ENCODE measurements around the gene ZNF750. TPM values are rescaled to one million over a fixed set of nuclear protein-coding genes. Genes with fewer than 3 reads are reported as not detected.
A peak's percentile ranks its signal among the peaks of the same experiment; 100 is the strongest.

The ZNF750 gene
- polyA plus RNA-seq, 3 donors, result not detected

DNA sequence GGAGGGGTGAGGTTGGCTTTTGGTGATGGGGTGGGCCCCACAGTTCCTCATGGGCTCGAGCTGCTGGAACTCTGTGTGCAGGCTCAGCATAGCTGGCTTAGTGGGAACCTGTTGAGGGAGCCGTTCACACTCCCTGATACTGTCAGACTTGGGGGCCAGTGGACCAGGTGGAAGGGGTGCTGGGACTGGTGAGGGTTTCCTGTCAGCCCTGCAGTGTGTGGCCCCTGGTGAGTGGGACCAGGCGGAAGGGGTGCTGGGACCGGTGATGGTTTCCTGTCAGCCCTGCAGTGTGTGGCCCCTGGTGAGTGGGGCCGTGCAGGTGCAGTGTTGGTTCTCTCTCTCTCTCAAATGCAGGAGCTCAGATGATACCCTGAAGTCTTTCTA lies 45.1 kb upstream of the ZNF750 start:
- H3K9me3 Mint-ChIP-seq, result peaks cover 0 to 6% (median 0%) of the 10 kb centered on the region in 7 donors
- peaks cover 73% of the 10 kb centered on the region for H3K4me1 Mint-ChIP-seq
- Histone ChIP-seq H3K36me3 (replicated peaks in 1 of 2; ENCODE audit: control insufficient read depth in 1 of 2, insufficient read depth in 2 of 2, low read length in 2 of 2) (peaks cover 4 to 7% of the 10 kb centered on the region in 2 donors), H3K4me3 (replicated peaks in 1 of 3; ENCODE audit: low read depth in 2 of 3, low read length in 3 of 3) (no peak overlapping the region), H4K20me1 (ENCODE audit: insufficient read depth, low read length) (no peaks in the 10 kb centered on the region), H3K9me3 (replicated peaks in 1 of 2; ENCODE audit: control insufficient read depth in 1 of 2, insufficient read depth in 1 of 2, low read length in 2 of 2) (no peaks in the 10 kb centered on the region), H3K27ac (ENCODE audit: low read depth in 1 of 2, low read length in 2 of 2) (peak overlapping the region in 1 of 2 donors; percentile 88), H3K4me2 (replicated peaks; ENCODE audit: extremely low read depth, low read length, poor library complexity, severe bottlenecking) (no peak overlapping the region), H3K4me1 (ENCODE audit: control insufficient read depth in 1 of 2, insufficient read depth in 2 of 2, low read length in 2 of 2) (peaks cover 61 to 78% of the 10 kb centered on the region in 2 donors), H3K27me3 (ENCODE audit: control insufficient read depth in 2 of 2, insufficient read depth in 2 of 2, low read length in 2 of 2) (no peaks in the 10 kb centered on the region), H3K79me2 (ENCODE audit: insufficient read depth, low read length) (peaks cover 19% of the 10 kb centered on the region), H2AFZ (ENCODE audit: insufficient read depth, low read depth, low read length, poor library complexity, severe bottlenecking) (peak overlapping the region; percentile 35), H3K9ac (ENCODE audit: insufficient read depth, low read length, poor library complexity, severe bottlenecking) (no peak overlapping the region)
- H3K27me3 Mint-ChIP-seq (ENCODE audit: low read depth in 3 of 3), result peaks cover 0 to 4% (median 0%) of the 10 kb centered on the region in 3 donors
- H3K36me3 Mint-ChIP-seq, result peaks cover 28 to 44% of the 10 kb centered on the region in 2 donors
- intact Hi-C loops (cut with micrococcal nuclease), result no loop called here
- TF ChIP-seq, protein P1, sequence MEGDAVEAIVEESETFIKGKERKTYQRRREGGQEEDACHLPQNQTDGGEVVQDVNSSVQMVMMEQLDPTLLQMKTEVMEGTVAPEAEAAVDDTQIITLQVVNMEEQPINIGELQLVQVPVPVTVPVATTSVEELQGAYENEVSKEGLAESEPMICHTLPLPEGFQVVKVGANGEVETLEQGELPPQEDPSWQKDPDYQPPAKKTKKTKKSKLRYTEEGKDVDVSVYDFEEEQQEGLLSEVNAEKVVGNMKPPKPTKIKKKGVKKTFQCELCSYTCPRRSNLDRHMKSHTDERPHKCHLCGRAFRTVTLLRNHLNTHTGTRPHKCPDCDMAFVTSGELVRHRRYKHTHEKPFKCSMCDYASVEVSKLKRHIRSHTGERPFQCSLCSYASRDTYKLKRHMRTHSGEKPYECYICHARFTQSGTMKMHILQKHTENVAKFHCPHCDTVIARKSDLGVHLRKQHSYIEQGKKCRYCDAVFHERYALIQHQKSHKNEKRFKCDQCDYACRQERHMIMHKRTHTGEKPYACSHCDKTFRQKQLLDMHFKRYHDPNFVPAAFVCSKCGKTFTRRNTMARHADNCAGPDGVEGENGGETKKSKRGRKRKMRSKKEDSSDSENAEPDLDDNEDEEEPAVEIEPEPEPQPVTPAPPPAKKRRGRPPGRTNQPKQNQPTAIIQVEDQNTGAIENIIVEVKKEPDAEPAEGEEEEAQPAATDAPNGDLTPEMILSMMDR (IDR thresholded peaks at IDR 0.05), result no peak
- peak overlapping the region in 6 of 7 donors; percentile 26 to 87 (median 52) for H3K27ac Mint-ChIP-seq
- 35% methylated on average over 5 of the region's 5 CpGs for WGBS (ENCODE audit: insufficient coverage)
- no peak overlapping the region for H3K4me3 Mint-ChIP-seq
- no peak for DNase-seq

DNA sequence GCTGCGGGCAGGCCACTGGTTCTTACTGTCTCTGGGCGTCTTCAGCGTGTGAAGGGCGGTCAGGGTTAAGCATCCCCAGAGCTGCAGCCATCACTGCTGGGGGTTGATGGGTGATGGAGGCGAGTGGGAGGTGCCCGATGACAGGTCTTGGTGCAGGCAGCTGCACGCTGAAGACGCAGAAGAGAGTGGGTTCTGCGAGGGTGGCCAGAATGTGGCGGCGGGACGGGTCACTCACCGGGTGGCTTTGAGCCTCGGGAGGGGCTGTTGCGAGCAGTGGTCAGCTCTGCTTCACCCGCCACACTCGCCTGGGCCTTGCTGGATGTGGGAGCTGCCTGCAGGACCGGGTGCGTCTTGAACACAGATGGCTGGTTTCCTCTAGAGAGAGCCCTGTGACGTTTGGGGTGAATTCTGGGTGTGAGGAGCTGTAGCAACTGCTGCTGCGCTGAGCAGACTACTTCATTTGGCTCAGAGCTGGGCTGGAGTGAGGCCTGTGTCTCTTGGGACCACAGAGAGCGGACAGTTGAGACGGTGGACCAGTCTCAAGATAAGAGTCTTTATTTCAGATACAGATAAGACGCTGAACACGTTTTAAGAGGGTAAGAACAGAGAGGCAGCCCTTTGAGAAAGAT lies 44.6 kb upstream of the ZNF750 start:
- peaks cover 78% of the 10 kb centered on the region for H3K4me1 Mint-ChIP-seq
- TF ChIP-seq, protein P1 (IDR thresholded peaks at IDR 0.05), result no peak
- H3K27ac Mint-ChIP-seq, result peak overlapping the region in 6 of 7 donors; percentile 26 to 87 (median 78)
- Histone ChIP-seq H3K36me3 (replicated peaks in 1 of 2; ENCODE audit: control insufficient read depth in 1 of 2, insufficient read depth in 2 of 2, low read length in 2 of 2) (peaks cover 0 to 2% of the 10 kb centered on the region in 2 donors), H2AFZ (ENCODE audit: insufficient read depth, low read depth, low read length, poor library complexity, severe bottlenecking) (peak overlapping the region; percentile 35), H3K9ac (ENCODE audit: insufficient read depth, low read length, poor library complexity, severe bottlenecking) (no peak overlapping the region), H3K9me3 (replicated peaks in 1 of 2; ENCODE audit: control insufficient read depth in 1 of 2, insufficient read depth in 1 of 2, low read length in 2 of 2) (no peaks in the 10 kb centered on the region), H3K4me3 (replicated peaks in 1 of 3; ENCODE audit: low read depth in 2 of 3, low read length in 3 of 3) (no peak overlapping the region), H4K20me1 (ENCODE audit: insufficient read depth, low read length) (no peaks in the 10 kb centered on the region), H3K27ac (ENCODE audit: low read depth in 1 of 2, low read length in 2 of 2) (peak overlapping the region in 1 of 2 donors; percentile 88), H3K4me1 (ENCODE audit: control insufficient read depth in 1 of 2, insufficient read depth in 2 of 2, low read length in 2 of 2) (peaks cover 66 to 83% of the 10 kb centered on the region in 2 donors), H3K27me3 (ENCODE audit: control insufficient read depth in 2 of 2, insufficient read depth in 2 of 2, low read length in 2 of 2) (no peaks in the 10 kb centered on the region), H3K4me2 (replicated peaks; ENCODE audit: extremely low read depth, low read length, poor library complexity, severe bottlenecking) (no peak overlapping the region), H3K79me2 (ENCODE audit: insufficient read depth, low read length) (peaks cover 23% of the 10 kb centered on the region)
- H3K9me3 Mint-ChIP-seq, result peaks cover 0 to 6% (median 0%) of the 10 kb centered on the region in 7 donors
- 86% methylated on average over 16 of the region's 25 CpGs for WGBS (ENCODE audit: insufficient coverage)
- no peak overlapping the region for H3K4me3 Mint-ChIP-seq
- peaks cover 0 to 4% (median 0%) of the 10 kb centered on the region in 3 donors for H3K27me3 Mint-ChIP-seq (ENCODE audit: low read depth in 3 of 3)
- intact Hi-C loops (cut with micrococcal nuclease), result no loop called here
- H3K36me3 Mint-ChIP-seq, result peaks cover 26 to 44% of the 10 kb centered on the region in 2 donors
- DNase-seq, result no peak
